Measurements from ENCODE around the gene SRA1.
A peak's percentile ranks its signal among the peaks of the same experiment; 100 is the strongest.

The SRA1 gene

DNA sequence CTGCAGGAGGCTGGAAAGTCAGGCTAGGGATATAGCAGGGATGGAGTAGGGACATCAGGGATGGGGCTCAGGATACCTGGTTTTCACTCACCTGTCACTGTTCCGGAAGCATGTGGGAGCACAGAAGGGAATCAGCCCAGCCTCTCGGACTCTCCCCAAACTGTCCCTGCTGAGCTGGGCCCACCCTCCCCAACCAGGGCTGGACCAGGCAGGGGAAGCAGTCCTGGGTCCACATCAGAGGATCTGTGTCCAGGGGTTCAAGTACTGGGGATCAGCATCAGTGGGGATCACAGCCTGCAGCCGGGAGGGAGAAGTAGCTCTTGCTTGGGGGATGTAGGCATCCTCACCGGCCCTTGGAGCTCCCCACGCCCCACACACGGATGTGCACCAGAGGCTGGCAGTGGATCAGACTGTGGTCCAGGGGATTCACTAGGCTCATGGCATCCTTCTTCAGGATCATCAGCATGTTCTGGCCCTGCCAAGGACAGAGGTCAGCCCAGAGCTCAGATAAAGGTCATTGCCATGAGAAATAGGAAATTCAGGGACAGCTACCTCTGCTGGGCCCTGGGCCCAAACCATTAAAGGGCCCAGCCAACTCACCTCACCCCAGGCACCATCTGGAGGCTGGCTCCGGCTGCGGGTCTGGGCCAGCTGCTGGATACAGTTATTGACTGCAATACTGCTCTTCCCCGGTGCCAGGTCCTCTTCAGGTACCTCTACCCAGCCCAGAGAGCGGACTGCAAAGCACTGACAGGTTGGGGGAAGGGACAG is 4.7 kb upstream of the SRA1 start:
- TF ChIP-seq, protein P1, sequence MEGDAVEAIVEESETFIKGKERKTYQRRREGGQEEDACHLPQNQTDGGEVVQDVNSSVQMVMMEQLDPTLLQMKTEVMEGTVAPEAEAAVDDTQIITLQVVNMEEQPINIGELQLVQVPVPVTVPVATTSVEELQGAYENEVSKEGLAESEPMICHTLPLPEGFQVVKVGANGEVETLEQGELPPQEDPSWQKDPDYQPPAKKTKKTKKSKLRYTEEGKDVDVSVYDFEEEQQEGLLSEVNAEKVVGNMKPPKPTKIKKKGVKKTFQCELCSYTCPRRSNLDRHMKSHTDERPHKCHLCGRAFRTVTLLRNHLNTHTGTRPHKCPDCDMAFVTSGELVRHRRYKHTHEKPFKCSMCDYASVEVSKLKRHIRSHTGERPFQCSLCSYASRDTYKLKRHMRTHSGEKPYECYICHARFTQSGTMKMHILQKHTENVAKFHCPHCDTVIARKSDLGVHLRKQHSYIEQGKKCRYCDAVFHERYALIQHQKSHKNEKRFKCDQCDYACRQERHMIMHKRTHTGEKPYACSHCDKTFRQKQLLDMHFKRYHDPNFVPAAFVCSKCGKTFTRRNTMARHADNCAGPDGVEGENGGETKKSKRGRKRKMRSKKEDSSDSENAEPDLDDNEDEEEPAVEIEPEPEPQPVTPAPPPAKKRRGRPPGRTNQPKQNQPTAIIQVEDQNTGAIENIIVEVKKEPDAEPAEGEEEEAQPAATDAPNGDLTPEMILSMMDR (IDR thresholded peaks at IDR 0.05; ENCODE audit: insufficient read depth, low read depth, low read length, missing control alignments), result no peak
- no peak for DNase-seq (ENCODE audit: low read depth)
- H3K4me3 ChIP-seq (ENCODE audit: low read depth, low read length), result no peak overlapping the region

DNA sequence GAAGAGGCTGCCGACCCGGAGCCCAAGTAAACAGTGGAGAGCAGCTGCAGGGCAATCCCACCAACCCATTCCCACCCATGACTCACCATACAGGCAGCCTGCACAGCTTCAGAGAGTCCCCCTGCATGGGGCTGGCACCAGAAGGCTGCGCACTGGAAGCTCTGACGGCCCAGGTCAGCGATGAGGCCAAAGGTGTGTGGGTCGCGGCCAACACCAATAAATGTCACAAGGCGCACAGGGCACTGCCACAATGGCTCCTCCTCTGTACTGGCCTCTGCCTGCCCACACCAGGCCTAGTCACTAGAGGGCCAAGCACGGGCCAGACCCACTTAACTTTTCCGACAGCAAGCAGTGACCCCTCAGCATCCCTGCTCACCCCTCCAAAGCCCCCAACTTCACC is 3.0 kb upstream of the SRA1 start:
- no peak for DNase-seq (ENCODE audit: low read depth)
- H3K4me3 ChIP-seq (ENCODE audit: low read depth, low read length), result no peak overlapping the region
- TF ChIP-seq, protein P1 (IDR thresholded peaks at IDR 0.05; ENCODE audit: insufficient read depth, low read depth, low read length, missing control alignments), result no peak

- DNase-seq (ENCODE audit: low read depth), result no peak
- TF ChIP-seq, protein P1 (IDR thresholded peaks at IDR 0.05; ENCODE audit: insufficient read depth, low read depth, low read length, missing control alignments), result no peak
- H3K4me3 ChIP-seq (ENCODE audit: low read depth, low read length), result no peak overlapping the region
Measured at GRCh38 chr5:140558542-140558941, 1.3 kb upstream of the SRA1 start.

GRCh38 chr5:140557965-140558364 is 692 bp upstream of the SRA1 start:
- TF ChIP-seq, protein P1 (IDR thresholded peaks at IDR 0.05; ENCODE audit: insufficient read depth, low read depth, low read length, missing control alignments), result no peak
- no peak for DNase-seq (ENCODE audit: low read depth)
- peak overlapping the region; percentile 94 for H3K4me3 ChIP-seq (ENCODE audit: low read depth, low read length)

- TF ChIP-seq, protein P1 (IDR thresholded peaks at IDR 0.05; ENCODE audit: insufficient read depth, low read depth, low read length, missing control alignments), result no peak
- DNase-seq (ENCODE audit: low read depth), result no peak
- peak overlapping the region; percentile 94 for H3K4me3 ChIP-seq (ENCODE audit: low read depth, low read length)
Measured at GRCh38 chr5:140556438-140556837, 835 bp downstream of the SRA1 start.

- TF ChIP-seq, protein P1 (IDR thresholded peaks at IDR 0.05; ENCODE audit: insufficient read depth, low read depth, low read length, missing control alignments), result no peak
- peak; percentile 37 for DNase-seq (ENCODE audit: low read depth)
- H3K4me3 ChIP-seq (ENCODE audit: low read depth, low read length), result peak overlapping the region; percentile 94
Measured at GRCh38 chr5:140555747-140556312, 1.4 kb downstream of the SRA1 start.
